Keratinocyte (primary cell): ENCODE results near the gene EIF4E1B. TPM values are rescaled to one million over a fixed set of nuclear protein-coding genes. Genes with fewer than 3 reads are reported as not detected.

Experiments
- DNase-seq: peaks from one replicate; pipeline ENCODE4 v3.0.0-alpha.2; 2011; ENCODE audit warnings: low read depth, missing footprints, low spot score
- FAIRE-seq: peaks from 2 replicates; lab custom pipeline; 2011; peaks lifted over from hg19 to GRCh38; lab: Jason Lieb, UNC
- H2AFZ ChIP-seq: 2 replicates; pipeline ENCODE4 v1.6.0; 2012; ENCODE audit warnings: low read length, control low read depth, inconsistent platforms; ENCODE audit not compliant: control insufficient read depth
- H3K27ac ChIP-seq: 2 replicates; pipeline ENCODE4 v1.5.1; 2011; ENCODE audit warnings: low read length; ENCODE audit not compliant: control insufficient read depth, insufficient read depth
- H3K27me3 ChIP-seq: 3 replicates; pipeline ENCODE4 v1.6.0; 2011; ENCODE audit warnings: low read length; ENCODE audit not compliant: control insufficient read depth, insufficient read depth; ENCODE audit errors: extremely low read depth
- H3K36me3 ChIP-seq, 2 experiments: 2 replicates in 1 of 2; 3 replicates in 1 of 2; pipeline ENCODE4 v1.5.1; 2011; ENCODE audit warnings: low read length in 2 of 2, mild to moderate bottlenecking in 1 of 2; ENCODE audit not compliant: control insufficient read depth in 2 of 2, insufficient read depth in 2 of 2; ENCODE audit errors: extremely low read depth in 1 of 2
- H3K4me1 ChIP-seq: 3 replicates; pipeline ENCODE4 v1.5.1; 2011; ENCODE audit warnings: low read length; ENCODE audit not compliant: control insufficient read depth, insufficient read depth; ENCODE audit errors: extremely low read depth
- H3K4me2 ChIP-seq: 3 replicates; pipeline ENCODE4 v1.6.0; 2011; ENCODE audit warnings: low read depth, low read length; ENCODE audit not compliant: control insufficient read depth, insufficient read depth; ENCODE audit errors: extremely low read depth
- H3K4me3 ChIP-seq, 3 experiments: fragments of 200-600 bp in 1 of 3; sonication (generic) in 1 of 3; 2 replicates in 2 of 3; 3 replicates in 1 of 3; pipeline ENCODE4 v1.5.1; 2011 to 2016; ENCODE audit warnings: low read length in 3 of 3, mild to moderate bottlenecking in 3 of 3, control low read depth in 2 of 3, inconsistent platforms in 1 of 3, low read depth in 1 of 3, mixed read lengths in 1 of 3, mixed run types in 1 of 3, moderate library complexity in 1 of 3; ENCODE audit not compliant: control insufficient read depth in 2 of 3, insufficient read depth in 2 of 3; ENCODE audit errors: extremely low read depth in 1 of 3
- H3K79me2 ChIP-seq: 2 replicates; pipeline ENCODE4 v1.6.0; 2012; ENCODE audit warnings: low read length; ENCODE audit not compliant: control insufficient read depth, insufficient read depth
- H3K9ac ChIP-seq: 3 replicates; pipeline ENCODE4 v1.6.0; 2011; ENCODE audit warnings: low read length; ENCODE audit not compliant: control insufficient read depth, insufficient read depth; ENCODE audit errors: extremely low read depth
- H3K9me1 ChIP-seq: 3 replicates; pipeline ENCODE4 v1.6.0; 2011; ENCODE audit warnings: low read length; ENCODE audit not compliant: control insufficient read depth, insufficient read depth; ENCODE audit errors: extremely low read depth
- H3K9me3 ChIP-seq: 2 replicates; pipeline ENCODE4 v1.5.1; 2012; ENCODE audit warnings: low read depth, low read length; ENCODE audit not compliant: control insufficient read depth
- H4K20me1 ChIP-seq: 3 replicates; pipeline ENCODE4 v1.6.0; 2011; ENCODE audit warnings: low read length; ENCODE audit not compliant: control insufficient read depth, insufficient read depth; ENCODE audit errors: extremely low read depth
- CTCF ChIP-seq, 3 experiments: IDR thresholded peaks in 1 of 3; conservative IDR thresholded peaks in 1 of 3; optimal IDR thresholded peaks in 1 of 3; 2 replicates in 2 of 3; 3 replicates in 1 of 3; pipeline versions ENCODE3 to v1.5.1; 2011; ENCODE audit warnings: low read length in 3 of 3, mild to moderate bottlenecking in 3 of 3, moderate library complexity in 2 of 3, control low read depth in 1 of 3, inconsistent platforms in 1 of 3; ENCODE audit not compliant: insufficient read depth in 2 of 3; ENCODE audit errors: extremely low read depth in 1 of 3
- EZH2 ChIP-seq: IDR thresholded peaks from one replicate; pipeline ENCODE4 v1.6.1; 2012; ENCODE audit warnings: inconsistent platforms, mild to moderate bottlenecking, low read length, moderate library complexity
- dilution Hi-C: fragments of 300-500 bp; cut with MboI; formaldehyde crosslinking; loops from one replicate; pipeline ENCODE4 v1.7.0; 2020; ENCODE audit warnings: low sequenced_read_pairs; ENCODE audit not compliant: extremely low pct_ligation_motif_present
- polyA plus RNA-seq, 5 experiments: library from polyadenylated mRNA; depleted of rRNA in 3 of 5; stranded (reverse) in 3 of 5; stranded (forward) in 1 of 5; unstranded in 1 of 5; fragments of >200 nt; gene quantifications; 1 replicate in 1 of 5; 2 replicates in 3 of 5; 3 replicates in 1 of 5; pipeline versions ENCODE4 v1.2.1 to v1.2.3, GENCODE V29; 2011 to 2012; ENCODE audit warnings: missing spikeins in 2 of 5, low read depth in 1 of 5, low replicate concordance in 1 of 5

The EIF4E1B gene
- polyA plus RNA-seq, 1 donor (not counting 4 experiments of a cell fraction or from before 2014, with no cell fraction given) = not detected

GRCh38 chr5:176690911-176691310 lies 60.4 kb downstream of the EIF4E1B start:
- Histone ChIP-seq H3K9me1 (no peaks in the 10 kb centered on the region), H3K79me2 (no peaks in the 10 kb centered on the region), H3K27ac (no peak overlapping the region), H3K4me2 (no peak overlapping the region), H3K4me3 (no peak overlapping the region), H3K9me3 (no peaks in the 10 kb centered on the region), H3K9ac (no peak overlapping the region), H3K4me1 (no peaks in the 10 kb centered on the region), H3K27me3 (peaks cover 43% of the 10 kb centered on the region), H3K36me3 (no peaks in the 10 kb centered on the region), H2AFZ (no peak overlapping the region), H4K20me1 (no peaks in the 10 kb centered on the region)
- DNase-seq (no peak), FAIRE-seq (no peak)
- TF ChIP-seq EZH2 (no peak), CTCF (optimal IDR thresholded peaks at IDR 0.05 in 1 of 3, IDR thresholded peaks at IDR 0.05 in 1 of 3, conservative IDR thresholded peaks at IDR 0.05 in 1 of 3; ENCODE audit: extremely low read depth in 1 of 3, insufficient read depth in 2 of 3, low read length in 3 of 3) (no peak)
- dilution Hi-C loops = no loop called here

- dilution Hi-C loops = no loop called here
- H3K27ac ChIP-seq = no peak overlapping the region
These were observed 61.0 kb downstream of the EIF4E1B start for GRCh38 chr5:176691524-176691923.

More at GRCh38 chr5:176691524-176691923, 61.0 kb downstream of the EIF4E1B start:
- peaks cover 43% of the 10 kb centered on the region for H3K27me3 ChIP-seq
- H3K9me1 ChIP-seq = no peaks in the 10 kb centered on the region
- no peak for TF ChIP-seq EZH2
- TF ChIP-seq CTCF (optimal IDR thresholded peaks at IDR 0.05 in 1 of 3, IDR thresholded peaks at IDR 0.05 in 1 of 3, conservative IDR thresholded peaks at IDR 0.05 in 1 of 3; ENCODE audit: extremely low read depth in 1 of 3, insufficient read depth in 2 of 3, low read length in 3 of 3) = no peak
- DNase-seq = no peak
- no peaks in the 10 kb centered on the region for H3K36me3 ChIP-seq
- H3K4me3 ChIP-seq = no peak overlapping the region
- no peaks in the 10 kb centered on the region for H3K9me3 ChIP-seq
- H3K9ac ChIP-seq = no peak overlapping the region
- no peak overlapping the region for H3K4me2 ChIP-seq
- no peaks in the 10 kb centered on the region for H3K79me2 ChIP-seq
- no peak for FAIRE-seq
- H2AFZ ChIP-seq = no peak overlapping the region
- H3K4me1 ChIP-seq = no peaks in the 10 kb centered on the region
- no peaks in the 10 kb centered on the region for H4K20me1 ChIP-seq
